Inflammatory macrophage treated with lipopolysaccharide for 4 hours (primary cell): ENCODE data around the gene GNA12.
"Not testable (repeated sequence)": the region's sequence is repeated elsewhere in the genome, so short reads cannot be mapped to it uniquely, and the experiment has no call there.

Experiments
- DNase-seq: peaks from one replicate; pipeline ENCODE4 v3.0.0-alpha.2; 2020

The GNA12 gene

GRCh38 chr7:2864204-2864985 lies 20.3 kb upstream of the GNA12 start:
- peak; percentile 38 for DNase-seq

GRCh38 chr7:2863461-2864066 lies 19.5 kb upstream of the GNA12 start:
- peak; percentile 98 for DNase-seq

- peak; percentile 34 for DNase-seq
These were observed 18.8 kb upstream of the GNA12 start for GRCh38 chr7:2862831-2863361.

- no peak for DNase-seq
These were observed 17.4 kb upstream of the GNA12 start for GRCh38 chr7:2861509-2861908.

- DNase-seq = no peak
These were observed 16.6 kb upstream of the GNA12 start for GRCh38 chr7:2860627-2861133.

DNA sequence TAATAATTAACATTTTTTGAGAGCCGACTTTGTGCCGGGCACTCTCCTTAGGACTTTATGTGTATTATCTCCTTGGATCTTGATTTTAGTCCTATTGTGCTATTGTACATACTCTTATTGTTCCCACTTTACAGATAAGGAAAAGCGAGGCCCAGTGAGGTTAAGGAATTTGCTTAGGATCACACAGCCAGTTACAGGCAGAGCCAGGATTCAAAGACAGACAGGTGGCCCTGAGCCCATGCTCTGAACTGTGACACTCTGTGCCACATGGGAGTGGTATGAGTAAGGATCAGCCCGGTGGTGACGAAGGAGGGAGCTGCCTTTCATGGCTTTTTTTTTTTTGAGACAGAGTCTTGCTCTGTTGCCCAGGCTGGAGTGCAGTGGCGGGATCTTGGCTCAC lies 15.8 kb upstream of the GNA12 start:
- no peak for DNase-seq

DNA sequence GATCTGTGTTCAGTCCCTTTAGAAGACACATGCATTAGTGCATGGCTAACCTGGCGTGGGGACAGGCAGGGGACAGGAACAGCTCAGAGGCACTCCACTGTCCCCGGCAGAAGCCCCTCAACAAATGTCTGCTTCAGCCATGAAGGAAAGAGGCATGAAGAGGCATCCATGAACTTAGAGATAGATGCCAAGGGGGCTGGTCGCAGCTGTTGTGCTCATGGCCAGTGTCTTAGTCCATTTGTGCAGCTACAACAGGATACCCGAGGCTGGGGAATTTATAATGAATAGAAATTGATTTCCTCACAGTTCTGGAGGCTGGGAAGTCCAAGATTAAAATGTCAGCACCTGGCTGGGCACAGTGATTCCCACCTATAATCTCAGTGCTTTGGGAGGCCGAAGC lies 14.5 kb upstream of the GNA12 start:
- no peak for DNase-seq

GRCh38 chr7:2856388-2857169 lies 12.5 kb upstream of the GNA12 start:
- no peak for DNase-seq

DNA sequence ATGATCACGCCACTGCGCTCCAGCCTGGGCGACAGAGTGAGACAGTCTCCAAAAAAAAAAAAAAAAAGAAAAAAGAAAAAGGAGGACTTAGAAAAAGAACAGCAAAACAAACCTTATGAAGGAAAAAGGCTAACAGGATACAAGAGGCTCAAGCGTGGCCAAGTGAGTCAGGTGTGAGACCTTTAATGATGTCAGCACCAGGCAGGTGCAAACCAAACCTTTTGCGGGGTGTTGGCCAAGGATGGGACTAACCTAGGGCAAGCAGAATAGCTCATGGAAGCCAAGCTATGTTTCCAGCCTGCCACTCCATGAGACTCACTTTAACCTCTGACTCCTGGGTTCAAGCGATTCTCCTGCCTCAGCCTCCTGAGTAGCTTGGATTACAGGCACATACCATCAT lies 11.3 kb upstream of the GNA12 start:
- DNase-seq = no peak

- DNase-seq = not testable (repeated sequence)
These were observed 9.4 kb upstream of the GNA12 start for GRCh38 chr7:2853552-2853951.

DNA sequence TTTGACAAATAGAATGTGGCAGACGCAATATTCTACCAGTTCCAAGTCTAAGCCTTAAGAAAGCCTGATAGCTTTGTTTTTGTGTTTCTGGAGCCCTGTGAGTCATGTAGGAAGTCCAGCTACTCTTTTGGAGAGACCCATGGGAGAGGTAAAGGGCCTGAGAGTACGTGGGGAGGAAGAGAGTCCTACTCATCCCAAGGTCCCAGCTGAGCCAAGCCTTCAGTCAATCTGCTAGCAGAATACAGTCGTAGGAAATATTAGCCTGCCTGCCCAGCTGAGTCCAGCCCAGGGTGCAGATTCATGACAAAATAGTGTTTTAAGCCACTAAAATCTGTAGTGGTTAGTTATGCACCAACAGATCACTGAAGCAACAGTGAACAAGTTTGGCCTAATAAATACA lies 9.0 kb upstream of the GNA12 start:
- no peak for DNase-seq

DNA sequence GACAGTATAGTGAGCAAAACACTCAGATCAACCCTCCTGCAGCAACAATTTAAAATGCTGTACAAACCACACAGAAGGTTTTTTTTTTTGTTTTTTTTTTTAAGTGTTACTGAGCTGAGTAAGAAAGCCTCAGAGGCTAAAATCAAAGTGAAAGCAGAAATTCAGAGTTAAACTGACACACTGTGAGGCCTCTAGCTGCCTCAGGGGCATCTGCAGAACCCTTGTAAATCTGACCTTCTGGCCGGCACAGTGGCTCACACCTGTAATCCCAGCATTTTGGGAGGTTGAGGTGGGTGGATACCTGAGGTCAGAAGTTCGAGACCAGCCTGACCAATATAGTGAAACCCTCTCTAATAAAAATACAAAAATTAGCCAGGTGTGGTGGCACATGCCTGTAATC lies 7.4 kb upstream of the GNA12 start:
- peak; percentile 29 for DNase-seq

DNA sequence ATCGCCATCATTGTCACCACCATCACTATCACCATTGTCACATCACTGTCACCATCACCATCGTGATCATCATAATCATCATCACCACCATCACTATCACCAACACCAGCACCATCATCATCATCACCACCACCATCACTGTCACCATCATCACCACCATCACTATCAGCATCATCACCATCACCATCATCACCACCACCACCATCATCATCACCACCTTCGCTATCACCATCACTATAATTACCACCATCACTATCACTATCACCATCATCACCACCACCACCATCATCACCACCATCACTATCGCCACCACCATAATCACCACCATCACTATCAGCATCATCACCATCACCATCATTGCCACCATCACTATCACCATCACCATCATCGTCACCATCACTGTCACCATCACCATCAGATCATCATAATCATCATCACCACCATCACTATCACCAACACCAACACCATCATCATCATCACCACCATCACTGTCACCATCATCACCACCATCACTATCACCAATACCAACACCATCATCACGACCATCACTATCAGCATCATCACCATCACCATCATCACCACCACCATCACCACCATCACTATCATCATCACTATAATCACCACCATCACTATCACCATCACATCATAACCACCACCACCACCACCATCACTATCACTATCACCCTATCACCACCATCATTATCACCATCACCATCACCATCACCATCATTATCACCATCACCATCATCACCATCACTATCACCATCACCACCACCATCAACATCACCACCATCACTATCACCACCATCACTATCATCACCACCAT lies 6.0 kb upstream of the GNA12 start:
- no peak for DNase-seq

- no peak for DNase-seq
These were observed 1.0 kb upstream of the GNA12 start for GRCh38 chr7:2845034-2845592.

DNA sequence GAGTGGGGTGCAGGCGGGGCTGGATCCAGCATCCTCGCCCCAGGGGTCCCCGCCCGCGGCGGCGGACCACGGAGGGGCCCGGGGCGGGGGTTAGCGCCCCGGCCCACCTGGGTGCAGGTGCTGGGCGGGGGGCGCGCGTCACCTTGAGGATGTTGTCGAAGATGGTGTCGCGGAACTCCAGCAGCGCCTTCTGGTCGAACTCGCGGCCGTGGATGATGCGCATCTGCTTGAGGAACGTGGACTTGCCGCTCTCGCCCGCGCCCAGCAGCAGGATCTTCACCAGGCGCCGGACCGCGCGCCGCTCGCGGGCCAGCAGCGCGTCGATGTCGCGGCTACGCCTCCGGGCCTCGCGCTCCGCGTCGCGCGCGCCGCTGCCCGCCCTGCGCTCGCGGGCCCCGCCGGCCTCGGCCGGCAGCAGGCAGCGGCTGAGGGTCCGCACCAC lies 376 bp downstream of the GNA12 start:
- DNase-seq = peak; percentile 58

DNA sequence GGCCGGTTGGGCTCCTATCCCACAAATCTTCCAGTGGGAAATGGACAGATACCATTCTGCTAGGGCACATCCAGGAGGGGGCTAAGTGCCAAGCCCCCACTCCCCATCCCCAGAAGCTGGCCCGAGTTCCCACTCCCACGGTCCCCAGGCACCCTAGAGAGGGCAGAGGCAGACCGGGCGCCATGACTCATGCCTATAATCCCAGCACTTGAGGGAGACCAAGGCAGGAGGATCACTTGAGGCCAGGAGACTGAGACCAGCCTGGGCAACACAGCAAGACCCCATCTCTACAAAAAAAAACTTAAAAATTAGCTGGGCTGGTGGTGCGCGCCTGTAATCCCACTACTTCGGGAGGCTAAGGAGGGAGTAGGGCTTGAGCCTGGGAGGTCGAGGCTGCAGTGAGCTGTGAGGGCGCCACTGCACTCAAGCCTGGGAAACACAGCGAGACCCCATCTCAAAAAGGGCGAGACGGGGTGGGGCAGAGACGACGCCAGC lies 870 bp downstream of the GNA12 start:
- no peak for DNase-seq

DNA sequence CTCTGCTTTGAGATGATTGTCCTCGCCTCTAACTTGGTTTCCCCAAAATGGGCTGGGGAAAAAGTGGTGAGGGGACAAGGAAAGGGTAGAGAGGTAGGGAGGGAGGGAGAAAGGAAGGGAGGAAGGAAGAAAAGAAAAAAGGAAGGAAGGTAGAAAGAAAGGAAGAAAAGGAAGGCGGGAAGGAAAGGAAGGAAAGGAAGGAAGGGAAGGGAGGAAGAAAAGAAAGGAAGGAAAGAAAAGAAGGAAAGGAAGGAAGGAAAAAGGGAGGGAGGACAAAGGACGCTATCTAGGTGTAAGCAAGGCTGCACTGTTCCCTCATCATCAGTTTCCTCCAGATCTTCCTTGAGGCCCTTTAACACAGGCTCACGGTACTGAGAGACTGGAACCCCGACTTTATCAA lies 2.2 kb downstream of the GNA12 start:
- DNase-seq = no peak

GRCh38 chr7:2840458-2840857 lies 3.6 kb downstream of the GNA12 start:
- DNase-seq = no peak

DNA sequence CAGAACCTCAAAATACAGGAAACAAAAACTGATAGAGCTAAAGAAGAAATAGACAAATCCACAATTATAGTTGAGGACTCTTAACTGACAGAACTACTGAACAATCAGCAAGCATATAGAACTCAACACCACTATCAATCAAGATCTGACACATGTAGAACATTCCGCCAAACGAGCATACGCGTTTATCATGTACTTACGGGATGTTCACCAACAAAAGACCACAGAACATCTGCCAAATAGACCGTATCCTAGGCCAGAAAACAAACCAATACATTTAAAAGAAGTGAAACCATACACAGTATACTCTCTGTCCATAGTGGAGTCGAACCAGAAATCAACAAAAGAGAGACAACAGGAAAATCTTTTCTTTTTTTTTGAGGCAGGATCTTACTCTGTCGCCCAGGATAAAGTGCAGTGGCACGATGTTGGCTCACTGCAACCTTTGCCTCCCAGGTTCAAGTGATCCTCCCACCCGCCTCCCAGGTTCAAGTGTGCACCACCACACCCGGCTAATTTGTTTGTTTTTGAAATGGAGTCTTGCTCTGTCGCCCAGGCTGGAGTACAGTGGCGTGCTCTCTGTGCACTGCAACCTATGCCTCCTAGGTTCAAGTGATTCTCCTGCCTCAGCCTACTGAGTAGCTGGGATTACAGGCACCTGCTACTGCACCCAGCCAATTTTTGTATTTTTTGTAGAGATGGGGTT lies 5.1 kb downstream of the GNA12 start:
- DNase-seq = no peak

- DNase-seq = no peak
These were observed 5.7 kb downstream of the GNA12 start for GRCh38 chr7:2838451-2838850.

DNA sequence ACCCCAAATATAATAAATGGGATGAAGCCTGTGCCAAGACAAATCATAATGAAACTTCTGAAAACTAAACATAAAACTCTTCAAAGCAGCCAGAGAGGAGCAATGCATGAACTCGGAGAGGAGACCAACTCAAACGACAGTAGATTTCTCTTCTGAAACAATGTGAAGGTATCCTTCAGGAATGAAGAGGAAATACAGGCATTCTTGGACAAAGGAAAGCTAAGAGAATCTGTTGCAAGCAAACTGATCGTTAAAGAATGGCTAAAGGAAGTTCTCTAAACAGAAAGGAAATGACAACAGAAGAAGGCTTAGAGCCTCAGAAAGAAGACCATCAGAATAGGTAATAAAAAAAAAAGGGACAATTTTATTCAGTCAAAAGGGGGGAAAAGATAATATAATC lies 6.6 kb downstream of the GNA12 start:
- DNase-seq = no peak
